ENCODE results near the gene NAA30. TPM values are rescaled to one million over a fixed set of nuclear protein-coding genes. Genes with fewer than 3 reads are reported as not detected.

The NAA30 gene
- total and polyA plus RNA-seq, 9 of the 15 experiments (the other 6 are each of a cell fraction or from before 2014, with no cell fraction given), result 2.2 to 8.0 (median 6.9) TPM

- TF ChIP-seq YY1 (IDR thresholded peaks at IDR 0.05; ENCODE audit: borderline replicate concordance in 1 of 3, control insufficient read depth in 1 of 3, extremely low read depth in 1 of 3, insufficient read depth in 3 of 3, insufficient read length in 1 of 3, insufficient replicate concordance in 2 of 3, low read depth in 1 of 3, low read length in 2 of 3) (no peak), ELK1 (CRISPR knock-in tag; IDR thresholded peaks at IDR 0.05) (no peak), ZNF41 (CRISPR knock-in tag; conservative IDR thresholded peaks at IDR 0.05) (no peak), MYC (IDR thresholded peaks at IDR 0.05; ENCODE audit: low read depth, low read length) (no peak), MYC (CRISPR knock-in tag; IDR thresholded peaks at IDR 0.05; ENCODE audit: borderline replicate concordance, low read depth) (no peak), ZKSCAN3 (CRISPR knock-in tag; IDR thresholded peaks at IDR 0.05) (no peak), GATAD2B (IDR thresholded peaks at IDR 0.05; ENCODE audit: borderline replicate concordance) (no peak)
Measured at GRCh38 chr14:57417228-57417627, 26.8 kb downstream of the NAA30 start (continued).

- Histone ChIP-seq H2AFZ (ENCODE audit: low read depth, low read length) (no peak overlapping the region), H3K9ac (ENCODE audit: insufficient read depth in 1 of 2, low read depth in 2 of 2, low read length in 2 of 2) (no peak overlapping the region), H4K20me1 (replicated peaks; ENCODE audit: control insufficient read depth, insufficient read depth, low read length) (no peaks in the 10 kb centered on the region), H3K4me1 (replicated peaks in 1 of 2; ENCODE audit: control insufficient read depth in 2 of 2, insufficient read depth in 2 of 2, low read length in 2 of 2) (no peaks in the 10 kb centered on the region), H3K27ac (ENCODE audit: extremely low read depth, low read depth, low read length) (no peak overlapping the region), H3K9me3 (replicated peaks; ENCODE audit: control insufficient read depth, insufficient read depth, low read depth, low read length) (no peaks in the 10 kb centered on the region), H3K9me1 (ENCODE audit: control insufficient read depth, insufficient read depth, low read length) (no peaks in the 10 kb centered on the region), H3K27me3 (ENCODE audit: control insufficient read depth in 2 of 2, insufficient read depth in 2 of 2, low read length in 2 of 2) (peaks cover 0 to 5% of the 10 kb centered on the region in 2 experiments; a peak in 1 of 5 replicates), H3K36me3 (ENCODE audit: control insufficient read depth, insufficient read depth, low read length) (no peaks in the 10 kb centered on the region), H3K4me3 (no peak overlapping the region), H3K4me2 (ENCODE audit: insufficient read depth, low read length) (no peak overlapping the region), H3K79me2 (ENCODE audit: control insufficient read depth, insufficient read depth, low read length) (no peaks in the 10 kb centered on the region)
- BruUV-seq (replicated peaks), result no TSS peak
- TF ChIP-seq ZNF398 (CRISPR knock-in tag; IDR thresholded peaks at IDR 0.05) (no peak), ZNF764 (CRISPR knock-in tag; IDR thresholded peaks at IDR 0.05; ENCODE audit: low read depth) (no peak), ADNP (tag; IDR thresholded peaks at IDR 0.05) (no peak), MAFK (IDR thresholded peaks at IDR 0.05; ENCODE audit: low read length) (no peak), HCFC1 (IDR thresholded peaks at IDR 0.05; ENCODE audit: low read depth, low read length) (no peak), ETV5 (CRISPR knock-in tag; IDR thresholded peaks at IDR 0.05; ENCODE audit: low read depth) (no peak), RBM25 (IDR thresholded peaks at IDR 0.05; ENCODE audit: low read depth, low read length, severe bottlenecking) (no peak), GABPB2 (CRISPR knock-in tag; conservative IDR thresholded peaks at IDR 0.05) (no peak)
- FAIRE-seq (no peak), DNase-seq (ENCODE audit: extremely low read depth in 1 of 4, low spot score in 3 of 4) (no peak), ATAC-seq (no peak)
- ChIA-PET CTCF (ENCODE audit: low intra/inter-chr PET ratio) (no interaction called here), POLR2A (no interaction called here)
- 10% methylated on average over 3 of the region's 4 CpGs for WGBS (ENCODE audit: insufficient coverage, low coverage, missing lambda C conversion rate)
- in situ Hi-C loops (cut with MboI), result no loop called here
- intact Hi-C loops (cut with micrococcal nuclease), result no loop called here
Measured at GRCh38 chr14:57418999-57419398, 28.6 kb downstream of the NAA30 start.
